OCI-LY7 (cell line): Measurements from ENCODE around the gene RGS10. TPM values are rescaled to one million over a fixed set of nuclear protein-coding genes. Genes with fewer than 3 reads are reported as not detected.

Experiments used
- BruUV-seq: library from RNA; stranded (reverse); fragments of 400-500 nt; replicated peaks from 2 replicates; lab custom pipeline; 2021; lab: Mats Ljungman, UMichigan
- CTCF ChIA-PET: fragments of 300-600 bp; sonication (Branson Sonifier 250); formaldehyde crosslinking; loops from one replicate; lab custom pipeline; 2022; ENCODE audit warnings: antibody characterized with exemption; ENCODE audit not compliant: unreplicated experiment; lab: Charles Lee
- POLR2A ChIA-PET: fragments of 300-600 bp; sonication (Branson Sonifier 250); formaldehyde crosslinking; loops from one replicate; lab custom pipeline; 2022; ENCODE audit warnings: antibody characterized with exemption; lab: Charles Lee
- DNase-seq: peaks from one replicate; pipeline ENCODE4 v3.0.0-alpha.2; 2015; ENCODE audit warnings: low spot score
- H2AFZ ChIP-seq: fragments of 200-600 bp; sonication (generic), shearing (Covaris generic); 2 replicates; pipeline ENCODE4 v1.6.1; 2014; ENCODE audit warnings: mild to moderate bottlenecking, antibody characterized with exemption, low read length, moderate library complexity
- H3K27ac ChIP-seq: fragments of 200-600 bp; sonication (generic); 2 replicates; pipeline ENCODE4 v1.5.1; 2014; ENCODE audit warnings: mixed run types, low read depth, mild to moderate bottlenecking, moderate library complexity, low read length, inconsistent platforms; ENCODE audit not compliant: poor library complexity, severe bottlenecking
- H3K36me3 ChIP-seq: fragments of 200-600 bp; sonication (generic); 2 replicates; pipeline ENCODE4 v1.6.1; 2014; ENCODE audit warnings: mild to moderate bottlenecking, antibody characterized with exemption, low read length, moderate library complexity, mixed read lengths; ENCODE audit not compliant: insufficient read depth
- H3K4me1 ChIP-seq: fragments of 200-600 bp; sonication (generic); 2 replicates; pipeline ENCODE4 v1.5.1; 2014; ENCODE audit warnings: mild to moderate bottlenecking, low read length; ENCODE audit not compliant: insufficient read depth, poor library complexity, severe bottlenecking
- H3K4me2 ChIP-seq: fragments of 200-600 bp; sonication (generic); 2 replicates; pipeline ENCODE4 v1.6.1; 2014; ENCODE audit warnings: mild to moderate bottlenecking, low read length
- H3K4me3 ChIP-seq: fragments of 200-600 bp; sonication (generic); 2 replicates; pipeline ENCODE4 v1.5.1; 2014; ENCODE audit warnings: mild to moderate bottlenecking, low read depth, low read length; ENCODE audit not compliant: poor library complexity, severe bottlenecking
- H3K79me2 ChIP-seq: fragments of 200-600 bp; sonication (generic); 2 replicates; pipeline ENCODE4 v1.6.1; 2016; ENCODE audit warnings: low read depth, mild to moderate bottlenecking, low read length, moderate library complexity, mixed read lengths; ENCODE audit not compliant: insufficient read depth
- H3K9me2 ChIP-seq: fragments of 200-600 bp; sonication (generic); 2 replicates; pipeline ENCODE4 v1.6.1; 2016; ENCODE audit warnings: mild to moderate bottlenecking, low read length, mixed read lengths; ENCODE audit not compliant: insufficient read depth
- H3K9me3 ChIP-seq: fragments of 200-600 bp; sonication (generic); 2 replicates; pipeline ENCODE4 v1.6.1; 2014; ENCODE audit warnings: mild to moderate bottlenecking, mixed run types, low read length, mixed read lengths
- H4K20me1 ChIP-seq: fragments of 200-600 bp; sonication (generic); 2 replicates; pipeline ENCODE4 v1.6.1; 2014; ENCODE audit warnings: mild to moderate bottlenecking, antibody characterized with exemption, low read length, moderate library complexity, mixed read lengths; ENCODE audit not compliant: insufficient read depth
- EZH2phosphoT487 ChIP-seq: fragments of 200-600 bp; sonication (generic); IDR thresholded peaks from 2 replicates; pipeline ENCODE4 v1.6.1; 2018; ENCODE audit warnings: low read depth, borderline replicate concordance, mild to moderate bottlenecking, mixed run types, antibody characterized with exemption, low read length, moderate library complexity, mixed read lengths
- intact Hi-C: fragments of 100-400 bp; cut with micrococcal nuclease; formaldehyde crosslinking; loops from one replicate; pipeline ENCODE4 v1.10.0; 2022; ENCODE audit not compliant: unreplicated experiment
- total RNA-seq, 2 experiments: library from RNA; depleted of rRNA in 1 of 2; stranded (reverse); fragments of >200 nt in 1 of 2; shearing (Covaris generic) in 1 of 2; gene quantifications; 2 replicates each; pipeline ENCODE4 v1.2.3, GENCODE V29; 2014 to 2022
- TF ChIP-seq, protein P1 (sequence below): fragments of 200-600 bp; sonication (generic); conservative IDR thresholded peaks from 2 replicates; pipeline ENCODE4 v1.5.1; 2014; ENCODE audit warnings: mild to moderate bottlenecking, antibody characterized with exemption, low read length, moderate library complexity, mixed read lengths

RGS10 gene
- total RNA-seq, 2 experiments from 2014 or later, result 22.5 to 45.2 TPM

DNA sequence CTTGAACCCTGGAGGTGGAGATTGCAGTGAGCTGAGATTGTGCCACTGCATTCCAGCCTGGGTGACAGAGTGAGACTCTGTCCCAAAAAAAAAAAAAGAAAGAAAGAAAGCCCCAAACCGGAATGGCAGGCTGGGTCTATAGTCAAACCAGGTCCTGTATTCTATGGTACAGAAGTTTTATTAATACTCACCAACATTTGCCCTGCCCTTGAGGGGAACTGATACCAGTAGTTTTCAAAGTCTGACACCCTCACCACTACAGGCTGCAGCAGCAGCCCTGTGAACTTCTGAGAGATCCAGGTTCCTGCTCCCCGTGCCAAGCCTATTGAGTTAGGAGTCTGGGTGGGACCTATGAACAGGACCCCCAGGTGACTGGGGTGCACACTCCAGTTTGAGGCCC is 80.6 kb downstream of the RGS10 start:
- intact Hi-C loops, result no loop called here
- no peak overlapping the region for H3K4me2 ChIP-seq
- CTCF ChIA-PET, result no interaction called here

DNA sequence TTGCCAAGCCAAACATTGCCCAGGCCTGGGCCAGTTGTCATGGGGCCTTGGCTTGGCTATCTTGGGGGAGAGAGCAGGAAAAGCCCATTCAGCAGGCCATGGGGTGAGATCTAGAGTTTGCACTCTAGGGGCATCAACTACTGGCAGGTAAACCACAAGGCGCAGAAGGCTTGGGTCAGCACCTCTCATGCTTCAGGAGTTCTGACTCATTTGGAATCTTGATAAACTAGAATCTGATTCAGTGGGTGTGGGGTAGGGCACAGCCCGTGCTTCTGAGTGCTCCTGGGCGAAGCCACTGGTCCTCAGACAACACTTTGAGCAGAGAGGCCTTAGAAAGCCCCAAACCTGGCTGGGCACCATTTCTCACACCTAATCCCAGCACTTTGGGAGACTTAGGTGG is 81.1 kb downstream of the RGS10 start:
- ChIA-PET POLR2A (interaction anchor here (0.6 kb wide), 1 partner anchor 239 kb away, joined by 3 read pairs; no protein-coding TSS in a partner anchor), CTCF (interaction anchor here (0.8 kb wide), 1 partner anchor 16 kb away, joined by 3 read pairs; no protein-coding TSS in a partner anchor)
- Histone ChIP-seq H3K4me2 (no peak overlapping the region), H3K36me3 (no peaks in the 10 kb centered on the region), H3K9me2 (no peaks in the 10 kb centered on the region), H3K9me3 (peaks cover 9% of the 10 kb centered on the region; the same call in 1 of the 2 replicates), H2AFZ (no peak overlapping the region), H3K4me3 (no peak overlapping the region), H3K4me1 (no peaks in the 10 kb centered on the region), H3K79me2 (no peaks in the 10 kb centered on the region), H3K27ac (no peak overlapping the region), H4K20me1 (no peaks in the 10 kb centered on the region)
- BruUV-seq, result no TSS peak
- DNase-seq, result no peak
- TF ChIP-seq EZH2phosphoT487, result no peak
- TF ChIP-seq, protein P1, sequence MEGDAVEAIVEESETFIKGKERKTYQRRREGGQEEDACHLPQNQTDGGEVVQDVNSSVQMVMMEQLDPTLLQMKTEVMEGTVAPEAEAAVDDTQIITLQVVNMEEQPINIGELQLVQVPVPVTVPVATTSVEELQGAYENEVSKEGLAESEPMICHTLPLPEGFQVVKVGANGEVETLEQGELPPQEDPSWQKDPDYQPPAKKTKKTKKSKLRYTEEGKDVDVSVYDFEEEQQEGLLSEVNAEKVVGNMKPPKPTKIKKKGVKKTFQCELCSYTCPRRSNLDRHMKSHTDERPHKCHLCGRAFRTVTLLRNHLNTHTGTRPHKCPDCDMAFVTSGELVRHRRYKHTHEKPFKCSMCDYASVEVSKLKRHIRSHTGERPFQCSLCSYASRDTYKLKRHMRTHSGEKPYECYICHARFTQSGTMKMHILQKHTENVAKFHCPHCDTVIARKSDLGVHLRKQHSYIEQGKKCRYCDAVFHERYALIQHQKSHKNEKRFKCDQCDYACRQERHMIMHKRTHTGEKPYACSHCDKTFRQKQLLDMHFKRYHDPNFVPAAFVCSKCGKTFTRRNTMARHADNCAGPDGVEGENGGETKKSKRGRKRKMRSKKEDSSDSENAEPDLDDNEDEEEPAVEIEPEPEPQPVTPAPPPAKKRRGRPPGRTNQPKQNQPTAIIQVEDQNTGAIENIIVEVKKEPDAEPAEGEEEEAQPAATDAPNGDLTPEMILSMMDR, result no peak
- intact Hi-C loops, result no loop called here

More for the DNA sequence above, 80.6 kb downstream of the RGS10 start:
- Histone ChIP-seq H3K9me2 (no peaks in the 10 kb centered on the region), H3K36me3 (no peaks in the 10 kb centered on the region), H3K79me2 (no peaks in the 10 kb centered on the region), H2AFZ (no peak overlapping the region), H4K20me1 (no peaks in the 10 kb centered on the region), H3K9me3 (peaks cover 9% of the 10 kb centered on the region; the same call in 1 of the 2 replicates), H3K27ac (no peak overlapping the region), H3K4me1 (no peaks in the 10 kb centered on the region), H3K4me3 (no peak overlapping the region)
- TF ChIP-seq, protein P1, result no peak
- no peak for TF ChIP-seq EZH2phosphoT487
- no TSS peak for BruUV-seq
- POLR2A ChIA-PET, result interaction anchor here (0.6 kb wide), 1 partner anchor 239 kb away, joined by 3 read pairs; no protein-coding TSS in a partner anchor
- no peak for DNase-seq
